ENCODE data around the gene SMIM9. TPM values are rescaled to one million over a fixed set of nuclear protein-coding genes. Genes with fewer than 3 reads are reported as not detected.

SMIM9 gene
- polyA plus RNA-seq, 1 donor (not counting 4 experiments of a cell fraction or from before 2014, with no cell fraction given): not detected

DNA sequence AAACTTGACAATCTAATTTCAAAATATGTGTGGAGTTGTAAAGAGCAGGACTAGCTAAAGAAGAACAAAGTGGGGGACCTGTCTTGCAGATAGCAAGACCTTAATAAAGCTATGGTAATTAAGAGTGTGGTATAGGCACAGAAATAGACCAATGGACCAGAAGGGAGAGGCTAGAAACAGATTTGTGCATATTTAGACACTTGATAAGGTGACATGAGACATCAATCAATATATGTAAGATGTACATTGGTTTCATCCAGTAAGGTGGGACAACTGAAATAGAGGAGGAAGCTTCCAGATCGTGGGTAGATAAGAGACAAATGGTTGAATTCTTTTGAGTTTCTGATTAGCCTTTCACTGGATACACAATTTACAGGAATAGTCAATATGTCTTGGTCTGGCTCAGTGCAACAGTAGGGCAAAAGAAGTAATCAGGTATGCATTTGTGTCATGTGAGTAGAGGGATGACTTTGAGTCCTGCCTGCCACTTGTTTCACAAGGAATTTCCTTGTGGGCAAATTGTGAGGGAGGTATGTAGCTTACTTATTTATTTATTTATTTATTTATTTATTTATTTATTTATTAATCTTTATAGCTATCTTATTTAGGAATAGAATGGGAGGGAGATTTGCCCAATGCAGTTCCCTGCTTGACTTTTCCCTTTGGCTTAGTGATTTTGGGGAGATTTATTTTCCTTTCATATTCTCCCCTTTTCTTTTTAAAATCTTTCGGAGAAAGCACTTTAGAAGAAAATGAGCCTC, 21.9 kb downstream of the SMIM9 start:
- no peaks in the 10 kb centered on the region for H3K36me3 ChIP-seq (ENCODE audit: control insufficient read depth in 2 of 2, extremely low read depth in 1 of 2, insufficient read depth in 2 of 2, low read length in 2 of 2)
- H3K79me2 ChIP-seq (ENCODE audit: control insufficient read depth, insufficient read depth, low read length): no peaks in the 10 kb centered on the region
- H3K27ac ChIP-seq (ENCODE audit: control insufficient read depth, insufficient read depth, low read length): no peak overlapping the region
- H3K4me3 ChIP-seq (ENCODE audit: control insufficient read depth in 2 of 3, extremely low read depth in 1 of 3, insufficient read depth in 2 of 3, low read depth in 1 of 3, low read length in 3 of 3): no peak overlapping the region
- no peaks in the 10 kb centered on the region for H3K27me3 ChIP-seq (ENCODE audit: control insufficient read depth, extremely low read depth, insufficient read depth, low read length)
- H3K9me1 ChIP-seq (ENCODE audit: control insufficient read depth, extremely low read depth, insufficient read depth, low read length): no peaks in the 10 kb centered on the region
- DNase-seq (ENCODE audit: low read depth, low spot score) (no peak), FAIRE-seq (no peak)
- H3K4me2 ChIP-seq (ENCODE audit: control insufficient read depth, extremely low read depth, insufficient read depth, low read depth, low read length): no peak overlapping the region
- TF ChIP-seq, protein P1, sequence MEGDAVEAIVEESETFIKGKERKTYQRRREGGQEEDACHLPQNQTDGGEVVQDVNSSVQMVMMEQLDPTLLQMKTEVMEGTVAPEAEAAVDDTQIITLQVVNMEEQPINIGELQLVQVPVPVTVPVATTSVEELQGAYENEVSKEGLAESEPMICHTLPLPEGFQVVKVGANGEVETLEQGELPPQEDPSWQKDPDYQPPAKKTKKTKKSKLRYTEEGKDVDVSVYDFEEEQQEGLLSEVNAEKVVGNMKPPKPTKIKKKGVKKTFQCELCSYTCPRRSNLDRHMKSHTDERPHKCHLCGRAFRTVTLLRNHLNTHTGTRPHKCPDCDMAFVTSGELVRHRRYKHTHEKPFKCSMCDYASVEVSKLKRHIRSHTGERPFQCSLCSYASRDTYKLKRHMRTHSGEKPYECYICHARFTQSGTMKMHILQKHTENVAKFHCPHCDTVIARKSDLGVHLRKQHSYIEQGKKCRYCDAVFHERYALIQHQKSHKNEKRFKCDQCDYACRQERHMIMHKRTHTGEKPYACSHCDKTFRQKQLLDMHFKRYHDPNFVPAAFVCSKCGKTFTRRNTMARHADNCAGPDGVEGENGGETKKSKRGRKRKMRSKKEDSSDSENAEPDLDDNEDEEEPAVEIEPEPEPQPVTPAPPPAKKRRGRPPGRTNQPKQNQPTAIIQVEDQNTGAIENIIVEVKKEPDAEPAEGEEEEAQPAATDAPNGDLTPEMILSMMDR (optimal IDR thresholded peaks at IDR 0.05 in 1 of 3, IDR thresholded peaks at IDR 0.05 in 1 of 3, conservative IDR thresholded peaks at IDR 0.05 in 1 of 3; ENCODE audit: extremely low read depth in 1 of 3, insufficient read depth in 2 of 3, low read length in 3 of 3): no peak
- no peak for TF ChIP-seq EZH2 (IDR thresholded peaks at IDR 0.05; ENCODE audit: low read length)
- no peaks in the 10 kb centered on the region for H4K20me1 ChIP-seq (ENCODE audit: control insufficient read depth, extremely low read depth, insufficient read depth, low read length)
- no peak overlapping the region for H3K9ac ChIP-seq (ENCODE audit: control insufficient read depth, extremely low read depth, insufficient read depth, low read length)
- dilution Hi-C loops (cut with MboI; ENCODE audit: extremely low pct_ligation_motif_present, low sequenced_read_pairs): no loop called here
- H3K9me3 ChIP-seq (ENCODE audit: control insufficient read depth, low read depth, low read length): no peaks in the 10 kb centered on the region
- no peak overlapping the region for H2AFZ ChIP-seq (ENCODE audit: control insufficient read depth, low read length)
- H3K4me1 ChIP-seq (ENCODE audit: control insufficient read depth, extremely low read depth, insufficient read depth, low read length): no peaks in the 10 kb centered on the region

DNA sequence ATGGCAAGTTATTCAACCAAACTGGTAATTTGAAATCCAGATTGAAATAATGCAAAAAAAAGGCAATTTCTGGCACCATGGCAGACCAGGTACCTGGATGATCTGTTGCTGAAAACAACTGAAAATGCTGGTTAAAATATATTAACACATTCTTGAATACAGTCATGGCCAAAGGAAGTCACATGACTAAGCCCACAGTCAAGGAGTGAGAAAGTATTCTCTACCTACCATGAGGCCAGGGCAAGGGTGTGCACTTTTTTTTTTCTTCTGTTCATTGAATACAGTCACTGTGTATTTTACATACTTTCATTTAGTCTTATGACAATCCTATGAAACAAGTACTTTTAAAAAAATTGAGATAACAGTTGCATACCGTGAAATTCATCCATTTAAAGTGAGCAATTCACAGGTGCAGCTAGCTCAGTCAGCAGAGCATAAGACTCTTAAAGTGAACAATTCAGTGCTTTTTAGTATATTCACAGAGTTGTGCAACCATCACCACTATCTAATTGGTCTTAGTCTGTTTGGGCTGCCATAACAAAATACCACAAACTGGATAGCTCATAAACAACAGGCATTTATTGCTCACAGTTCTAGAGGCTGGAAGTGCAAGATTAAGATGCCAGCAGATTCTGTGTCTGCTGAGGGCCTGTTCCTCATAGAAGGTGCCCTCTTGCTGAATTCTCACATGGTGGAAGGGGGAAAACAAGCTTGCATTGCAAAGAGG, 24.4 kb downstream of the SMIM9 start:
- TF ChIP-seq EZH2 (IDR thresholded peaks at IDR 0.05; ENCODE audit: low read length): no peak
- TF ChIP-seq, protein P1 (optimal IDR thresholded peaks at IDR 0.05 in 1 of 3, IDR thresholded peaks at IDR 0.05 in 1 of 3, conservative IDR thresholded peaks at IDR 0.05 in 1 of 3; ENCODE audit: extremely low read depth in 1 of 3, insufficient read depth in 2 of 3, low read length in 3 of 3): no peak
- H3K4me2 ChIP-seq (ENCODE audit: control insufficient read depth, extremely low read depth, insufficient read depth, low read depth, low read length): no peak overlapping the region
- dilution Hi-C loops (cut with MboI; ENCODE audit: extremely low pct_ligation_motif_present, low sequenced_read_pairs): no loop called here

More for the DNA sequence above, 24.4 kb downstream of the SMIM9 start:
- Histone ChIP-seq H3K27ac (ENCODE audit: control insufficient read depth, insufficient read depth, low read length) (no peak overlapping the region), H3K4me1 (ENCODE audit: control insufficient read depth, extremely low read depth, insufficient read depth, low read length) (peaks cover 3% of the 10 kb centered on the region), H3K4me3 (ENCODE audit: control insufficient read depth in 2 of 3, extremely low read depth in 1 of 3, insufficient read depth in 2 of 3, low read depth in 1 of 3, low read length in 3 of 3) (no peak overlapping the region), H3K36me3 (ENCODE audit: control insufficient read depth in 2 of 2, extremely low read depth in 1 of 2, insufficient read depth in 2 of 2, low read length in 2 of 2) (no peaks in the 10 kb centered on the region), H3K9ac (ENCODE audit: control insufficient read depth, extremely low read depth, insufficient read depth, low read length) (no peak overlapping the region), H4K20me1 (ENCODE audit: control insufficient read depth, extremely low read depth, insufficient read depth, low read length) (no peaks in the 10 kb centered on the region), H3K79me2 (ENCODE audit: control insufficient read depth, insufficient read depth, low read length) (no peaks in the 10 kb centered on the region), H3K27me3 (ENCODE audit: control insufficient read depth, extremely low read depth, insufficient read depth, low read length) (no peaks in the 10 kb centered on the region), H2AFZ (ENCODE audit: control insufficient read depth, low read length) (no peak overlapping the region), H3K9me3 (ENCODE audit: control insufficient read depth, low read depth, low read length) (no peaks in the 10 kb centered on the region), H3K9me1 (ENCODE audit: control insufficient read depth, extremely low read depth, insufficient read depth, low read length) (no peaks in the 10 kb centered on the region)
- FAIRE-seq (no peak), DNase-seq (ENCODE audit: low read depth, low spot score) (no peak)
